K562 (cell line): Measurements from ENCODE around the gene RGS4.

Source experiments
- TF ChIP-seq, protein P1 (sequence below): fragments of 250-450 bp; sonication (Bioruptor Pico); IDR thresholded peaks from 2 replicates; pipeline ENCODE4 v1.4.0; 2020; ENCODE audit warnings: mild to moderate bottlenecking, moderate library complexity
- TF ChIP-seq, protein P2 (sequence below), 3 experiments: IDR thresholded peaks in 2 of 3; conservative IDR thresholded peaks in 1 of 3; 2 replicates each; pipeline ENCODE4 v1.5.1; 2011 to 2012; ENCODE audit warnings: low read length in 3 of 3, mild to moderate bottlenecking in 3 of 3, control low read depth in 2 of 3, improper control_type of control experiment in 1 of 3, inconsistent platforms in 1 of 3, low read depth in 1 of 3, mixed read lengths in 1 of 3, moderate library complexity in 1 of 3; ENCODE audit not compliant: insufficient read depth in 2 of 3

GRCh38 chr1:163072658-163073057 is 3.5 kb downstream of the RGS4 start:
- TF ChIP-seq, protein P1, sequence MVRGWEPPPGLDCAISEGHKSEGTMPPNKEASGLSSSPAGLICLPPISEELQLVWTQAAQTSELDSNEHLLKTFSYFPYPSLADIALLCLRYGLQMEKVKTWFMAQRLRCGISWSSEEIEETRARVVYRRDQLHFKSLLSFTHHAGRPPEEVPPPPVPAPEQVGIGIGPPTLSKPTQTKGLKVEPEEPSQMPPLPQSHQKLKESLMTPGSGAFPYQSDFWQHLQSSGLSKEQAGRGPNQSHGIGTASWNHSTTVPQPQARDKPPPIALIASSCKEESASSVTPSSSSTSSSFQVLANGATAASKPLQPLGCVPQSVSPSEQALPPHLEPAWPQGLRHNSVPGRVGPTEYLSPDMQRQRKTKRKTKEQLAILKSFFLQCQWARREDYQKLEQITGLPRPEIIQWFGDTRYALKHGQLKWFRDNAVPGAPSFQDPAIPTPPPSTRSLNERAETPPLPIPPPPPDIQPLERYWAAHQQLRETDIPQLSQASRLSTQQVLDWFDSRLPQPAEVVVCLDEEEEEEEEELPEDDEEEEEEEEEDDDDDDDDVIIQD (CRISPR knock-in tag): no peak
- TF ChIP-seq, protein P2, sequence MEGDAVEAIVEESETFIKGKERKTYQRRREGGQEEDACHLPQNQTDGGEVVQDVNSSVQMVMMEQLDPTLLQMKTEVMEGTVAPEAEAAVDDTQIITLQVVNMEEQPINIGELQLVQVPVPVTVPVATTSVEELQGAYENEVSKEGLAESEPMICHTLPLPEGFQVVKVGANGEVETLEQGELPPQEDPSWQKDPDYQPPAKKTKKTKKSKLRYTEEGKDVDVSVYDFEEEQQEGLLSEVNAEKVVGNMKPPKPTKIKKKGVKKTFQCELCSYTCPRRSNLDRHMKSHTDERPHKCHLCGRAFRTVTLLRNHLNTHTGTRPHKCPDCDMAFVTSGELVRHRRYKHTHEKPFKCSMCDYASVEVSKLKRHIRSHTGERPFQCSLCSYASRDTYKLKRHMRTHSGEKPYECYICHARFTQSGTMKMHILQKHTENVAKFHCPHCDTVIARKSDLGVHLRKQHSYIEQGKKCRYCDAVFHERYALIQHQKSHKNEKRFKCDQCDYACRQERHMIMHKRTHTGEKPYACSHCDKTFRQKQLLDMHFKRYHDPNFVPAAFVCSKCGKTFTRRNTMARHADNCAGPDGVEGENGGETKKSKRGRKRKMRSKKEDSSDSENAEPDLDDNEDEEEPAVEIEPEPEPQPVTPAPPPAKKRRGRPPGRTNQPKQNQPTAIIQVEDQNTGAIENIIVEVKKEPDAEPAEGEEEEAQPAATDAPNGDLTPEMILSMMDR (IDR thresholded peaks at IDR 0.05 in 2 of 3, conservative IDR thresholded peaks at IDR 0.05 in 1 of 3; ENCODE audit: insufficient read depth in 2 of 3, low read depth in 1 of 3, low read length in 3 of 3): no peak
